Measurements from ENCODE around the gene TRMT112.
A peak's percentile ranks its signal among the peaks of the same experiment; 100 is the strongest.

TRMT112 gene

GRCh38 chr11:64349404-64349803 is 32.0 kb upstream of the TRMT112 start:
- no peak for DNase-seq

- DNase-seq = no peak
Measured at GRCh38 chr11:64349025-64349387, 31.6 kb upstream of the TRMT112 start.

DNA sequence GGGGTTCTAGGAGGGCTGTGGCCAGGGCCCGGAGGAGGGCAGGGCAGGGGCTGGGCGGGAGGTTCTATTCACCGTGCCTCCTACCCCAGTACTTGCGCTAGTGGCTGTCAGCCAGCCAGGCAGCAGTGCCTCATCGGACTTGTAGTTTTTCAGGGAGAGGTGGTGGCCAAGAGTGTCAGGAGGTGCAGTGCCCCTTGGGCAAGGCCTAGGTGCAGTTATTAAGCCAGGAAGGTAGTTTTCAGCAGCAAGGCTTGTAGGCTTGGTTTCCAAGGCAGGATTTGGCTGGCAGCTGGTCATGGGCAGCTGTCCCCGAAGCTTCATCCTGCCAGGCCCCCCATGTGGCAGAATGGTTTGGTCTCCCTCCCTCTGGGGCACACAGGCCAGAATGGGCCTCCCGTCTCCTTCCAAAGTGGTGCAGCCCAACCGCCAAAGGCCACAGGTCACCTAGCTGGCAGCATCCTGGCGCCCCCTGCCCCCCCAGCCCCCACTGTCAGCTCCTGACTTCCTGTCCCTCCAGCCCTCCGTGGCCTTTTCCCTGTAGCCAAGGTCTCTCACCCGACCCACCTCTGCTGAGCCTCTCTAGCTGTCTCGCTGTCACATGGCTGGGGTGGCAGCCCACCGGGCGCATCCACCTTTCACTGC is 31.1 kb upstream of the TRMT112 start:
- no peak for DNase-seq

GRCh38 chr11:64347193-64347867 is 30.0 kb upstream of the TRMT112 start:
- DNase-seq = no peak

- no peak for DNase-seq
Measured at GRCh38 chr11:64344787-64345186, 27.4 kb upstream of the TRMT112 start.

DNA sequence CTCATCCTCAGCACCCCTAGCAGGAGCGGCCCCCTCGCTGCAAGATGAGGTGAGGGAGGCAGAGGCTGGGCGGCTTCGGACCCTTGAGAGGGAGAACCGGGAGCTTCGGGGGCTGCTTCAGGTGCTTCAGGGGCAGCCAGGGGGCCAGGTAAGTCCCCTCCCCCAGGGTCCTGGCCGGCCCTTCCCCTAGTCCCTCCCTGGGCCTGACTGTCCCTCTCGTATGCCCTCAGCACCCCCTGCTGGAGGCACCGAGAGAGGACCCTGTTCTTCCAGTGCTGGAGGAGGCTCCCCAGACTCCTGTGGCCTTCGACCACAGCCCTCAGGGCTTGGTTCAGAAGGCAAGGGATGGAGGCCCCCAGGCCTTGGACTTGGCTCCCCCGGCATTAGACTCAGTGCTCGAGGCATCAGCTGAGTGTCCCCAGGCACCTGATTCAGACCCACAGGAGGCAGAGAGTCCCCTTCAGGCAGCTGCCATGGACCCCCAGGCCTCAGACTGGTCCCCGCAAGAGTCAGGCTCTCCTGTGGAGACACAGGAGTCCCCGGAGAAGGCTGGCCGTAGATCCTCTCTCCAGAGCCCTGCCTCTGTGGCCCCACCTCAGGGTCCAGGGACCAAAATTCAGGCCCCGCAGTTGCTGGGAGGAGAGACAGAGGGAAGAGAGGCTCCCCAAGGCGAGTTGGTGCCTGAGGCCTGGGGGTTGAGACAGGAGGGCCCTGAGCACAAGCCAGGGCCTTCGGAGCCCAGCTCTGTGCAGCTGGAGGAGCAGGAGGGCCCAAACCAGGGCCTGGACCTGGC is 26.6 kb upstream of the TRMT112 start:
- no peak for DNase-seq

DNA sequence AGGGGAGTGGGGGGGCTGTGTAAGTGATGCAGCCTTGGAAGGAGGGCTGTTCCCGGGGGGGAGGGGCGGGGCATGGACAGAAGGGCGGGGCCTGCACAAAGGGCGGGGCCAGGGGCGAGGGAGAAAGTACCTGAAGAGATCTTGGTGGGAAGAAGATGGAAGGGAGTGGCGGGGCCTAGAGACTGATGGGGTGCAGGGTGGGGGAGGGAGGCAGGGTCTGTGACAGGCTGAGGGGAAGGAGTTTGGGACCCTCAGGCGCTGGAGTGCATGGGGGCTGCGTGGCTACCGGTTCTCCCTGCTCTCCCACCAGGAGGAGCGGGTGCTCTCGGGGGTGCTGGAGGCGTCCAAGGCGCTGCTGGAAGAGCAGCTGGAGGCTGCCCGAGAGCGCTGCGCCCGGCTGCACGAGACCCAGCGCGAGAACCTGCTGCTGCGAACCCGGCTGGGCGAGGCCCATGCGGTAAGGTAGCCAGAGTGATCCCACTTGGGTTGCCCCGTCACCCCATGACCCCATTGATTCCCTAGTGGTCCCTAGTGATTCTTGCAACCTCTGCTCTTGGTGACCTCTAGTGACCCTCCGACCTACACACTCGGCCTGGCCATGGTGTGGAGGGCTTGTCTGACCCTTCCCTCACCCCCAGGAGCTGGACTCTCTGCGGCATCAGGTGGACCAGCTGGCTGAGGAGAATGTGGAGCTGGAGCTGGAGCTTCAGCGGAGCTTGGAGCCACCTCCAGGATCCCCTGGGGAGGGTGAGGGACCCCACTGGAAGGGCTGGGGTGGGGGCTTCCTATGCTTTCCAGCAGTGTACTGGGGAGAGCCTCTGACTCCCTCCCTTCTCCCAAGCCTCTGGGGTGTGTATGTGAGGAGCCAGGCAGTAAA is 25.7 kb upstream of the TRMT112 start:
- DNase-seq = no peak

- peak; percentile 92 for DNase-seq
Measured at GRCh38 chr11:64341851-64342791, 24.8 kb upstream of the TRMT112 start.

DNA sequence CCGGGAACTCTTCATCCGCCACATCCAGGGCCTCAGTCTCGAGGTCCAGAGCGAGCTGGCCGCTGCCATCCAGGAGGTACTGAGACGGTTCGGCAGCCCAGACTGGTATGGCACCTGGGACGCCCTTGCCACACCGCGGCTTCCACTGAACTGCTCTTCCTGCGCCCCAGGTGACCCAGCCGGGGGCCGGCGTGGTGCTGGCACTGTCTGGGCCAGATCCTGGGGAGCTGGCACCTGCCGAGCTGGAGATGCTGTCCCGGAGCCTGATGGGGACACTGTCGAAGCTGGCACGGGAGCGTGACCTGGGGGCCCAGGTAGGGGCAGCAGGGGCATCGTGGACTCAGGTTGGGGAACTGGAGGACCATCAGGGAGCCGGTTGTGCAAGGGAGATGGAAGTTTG is 24.1 kb upstream of the TRMT112 start:
- DNase-seq = no peak

- peak; percentile 76 for DNase-seq
Measured at GRCh38 chr11:64340671-64341335, 23.4 kb upstream of the TRMT112 start.

DNA sequence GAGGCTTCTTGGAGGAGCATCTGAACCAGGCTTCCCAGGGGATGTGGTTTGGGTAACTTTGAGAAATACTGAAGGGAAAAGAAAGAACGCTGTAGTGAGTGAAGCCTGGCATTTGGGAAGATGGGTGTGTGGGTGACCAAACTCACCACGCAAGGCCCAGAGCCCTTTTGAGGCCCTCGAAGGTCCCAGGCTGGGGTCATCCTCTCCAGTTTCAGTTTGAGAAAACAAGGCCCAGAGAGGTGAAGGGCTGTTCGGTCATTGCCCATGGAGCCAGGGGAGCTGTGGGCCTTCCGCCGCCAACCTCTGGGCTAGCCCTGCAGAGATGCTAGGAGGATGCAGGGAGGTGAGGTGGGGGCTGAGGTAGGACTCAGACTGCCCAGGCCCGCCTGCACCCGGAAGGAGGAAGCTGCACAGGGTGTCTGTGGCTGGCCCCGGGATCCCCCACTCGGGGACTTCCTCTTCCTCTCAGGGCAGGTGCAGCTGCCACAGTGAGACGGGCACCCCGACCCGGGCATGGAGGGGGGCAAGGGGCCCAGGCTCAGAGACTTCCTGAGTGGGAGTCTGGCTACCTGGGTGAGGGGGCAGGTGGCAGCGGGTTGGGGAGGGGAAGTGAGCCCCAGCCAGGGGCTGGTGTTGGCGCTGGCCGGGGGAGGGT is 22.5 kb upstream of the TRMT112 start, which contains the start of gene CCDC88B:
Gene CCDC88B, plus strand, starts transcription at position 451 of the 655 bp plus-strand sequence. Its CDS starts 63 bp downstream, at position 514.
- DNase-seq = peak; percentile 82

- DNase-seq = no peak
Measured at GRCh38 chr11:64339286-64339685, 21.9 kb upstream of the TRMT112 start.

DNA sequence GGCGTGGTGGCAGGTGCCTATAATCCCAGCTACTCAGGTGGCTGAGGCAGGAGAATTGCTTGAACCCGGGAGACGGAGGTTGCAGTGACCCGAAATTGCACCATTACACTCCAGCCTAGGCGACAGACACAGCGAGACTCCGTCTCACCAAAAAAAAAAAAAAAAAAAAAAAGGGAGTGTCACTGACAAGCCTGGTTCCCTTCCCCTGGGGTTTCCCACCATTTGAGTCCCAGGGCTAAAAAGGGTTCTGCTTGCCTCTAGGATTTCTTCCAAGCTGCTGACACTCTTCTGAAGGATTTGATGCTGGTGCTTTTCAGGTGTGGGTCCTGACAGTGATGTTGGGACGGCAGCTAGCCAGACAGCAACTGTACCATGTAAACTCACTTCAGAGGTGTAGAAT is 21.4 kb upstream of the TRMT112 start:
- no peak for DNase-seq

GRCh38 chr11:64337538-64338249 is 20.3 kb upstream of the TRMT112 start:
- no peak for DNase-seq

DNA sequence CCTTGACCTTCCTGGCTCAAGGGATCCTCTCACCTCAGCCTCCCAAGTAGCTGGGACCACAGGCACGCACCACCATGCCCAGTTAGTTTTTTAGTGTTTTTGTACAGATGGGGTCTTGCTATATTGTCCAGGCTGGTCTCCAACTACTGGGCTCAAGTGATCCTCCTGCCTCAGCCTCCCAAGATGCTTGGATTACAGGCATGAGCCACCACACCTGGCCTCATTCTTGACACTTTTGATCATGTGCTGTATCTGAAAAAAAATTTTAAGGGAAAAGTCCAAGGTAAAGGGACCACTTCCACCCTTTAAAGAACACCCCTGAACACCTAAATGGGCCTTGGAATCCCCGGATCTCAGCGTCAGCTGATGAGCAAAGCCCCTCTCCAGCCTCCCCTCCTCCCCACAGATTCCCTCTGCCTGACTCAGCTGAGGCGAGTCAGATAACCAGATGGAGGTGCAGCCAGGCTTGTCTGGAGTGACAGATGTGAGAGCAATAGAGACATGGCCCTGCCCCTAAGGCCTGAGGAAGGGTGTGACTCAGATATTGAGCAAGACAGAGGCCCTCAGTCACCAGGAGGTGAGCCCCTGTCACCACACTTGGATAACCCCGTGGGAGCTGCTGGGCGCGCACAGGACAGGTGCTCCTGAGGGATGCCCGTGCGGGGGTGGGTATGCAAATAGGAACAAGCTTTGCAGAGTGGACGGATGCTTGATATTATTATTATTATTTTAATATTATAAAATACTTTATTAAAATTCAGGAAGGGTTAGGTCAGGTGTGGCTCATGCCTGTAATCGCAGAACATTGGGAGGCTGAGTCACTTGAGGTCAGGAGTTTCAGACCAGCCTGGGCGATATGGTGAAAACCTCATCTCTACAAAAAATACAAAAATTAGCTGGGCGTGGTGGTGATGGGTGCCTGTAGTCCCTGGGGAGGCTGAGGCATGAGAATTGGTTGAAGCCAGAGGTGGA is 17.7 kb upstream of the TRMT112 start:
- DNase-seq = no peak

DNA sequence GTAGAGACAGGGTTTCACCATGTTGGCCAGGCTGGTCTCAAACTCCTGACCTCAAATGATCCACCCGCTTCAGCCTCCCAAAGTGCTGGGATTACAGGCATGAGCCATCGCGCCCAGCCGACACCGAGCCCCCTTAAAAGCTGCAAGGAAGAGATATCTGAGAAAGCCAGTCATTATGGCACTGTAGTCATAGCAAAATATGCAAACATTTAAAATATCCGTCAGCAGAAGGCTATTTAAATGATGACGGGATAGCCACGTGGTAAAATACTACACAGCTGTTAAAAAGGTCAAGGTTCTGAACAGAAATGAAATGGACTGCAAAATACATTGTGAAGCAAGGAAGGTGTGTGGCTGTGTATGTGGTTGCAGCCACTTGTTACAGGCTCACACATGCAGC is 16.2 kb upstream of the TRMT112 start:
- no peak for DNase-seq

- DNase-seq = peak; percentile 63
Measured at GRCh38 chr11:64331569-64332371, 14.4 kb upstream of the TRMT112 start.

DNA sequence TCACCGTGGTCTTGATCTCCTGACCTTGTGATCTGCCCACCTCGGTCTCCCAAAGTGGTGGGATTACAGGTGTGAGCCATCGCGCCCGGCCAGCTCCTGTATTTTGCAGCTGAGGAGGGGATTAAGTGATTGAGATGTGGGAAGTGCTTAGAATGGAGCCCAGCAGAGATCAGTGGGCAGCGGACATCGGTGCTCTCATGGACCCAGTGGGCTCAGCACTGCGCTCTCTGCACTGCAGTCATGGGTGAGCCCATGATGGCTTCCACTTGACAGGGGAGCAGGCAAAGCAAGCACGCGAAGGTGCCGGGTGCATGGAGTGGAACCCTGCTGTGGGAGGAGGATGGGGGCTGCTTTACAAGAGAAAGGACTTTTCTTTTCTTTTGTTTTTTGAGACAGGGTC is 13.5 kb upstream of the TRMT112 start:
- no peak for DNase-seq

Data from activated CD4-positive, alpha-beta T cell treated with anti-CD3 and anti-CD28 coated beads, Interleukin-2, amount 50 U/mL, for 1 hour (primary cell).